ENCODE measurements around the gene DEDD.

The DEDD gene

GRCh38 chr1:161130266-161130665 lies 2.2 kb downstream of the DEDD start:
- no peak for DNase-seq (ENCODE audit: low read depth in 2 of 2)
- TF ChIP-seq, protein P1, sequence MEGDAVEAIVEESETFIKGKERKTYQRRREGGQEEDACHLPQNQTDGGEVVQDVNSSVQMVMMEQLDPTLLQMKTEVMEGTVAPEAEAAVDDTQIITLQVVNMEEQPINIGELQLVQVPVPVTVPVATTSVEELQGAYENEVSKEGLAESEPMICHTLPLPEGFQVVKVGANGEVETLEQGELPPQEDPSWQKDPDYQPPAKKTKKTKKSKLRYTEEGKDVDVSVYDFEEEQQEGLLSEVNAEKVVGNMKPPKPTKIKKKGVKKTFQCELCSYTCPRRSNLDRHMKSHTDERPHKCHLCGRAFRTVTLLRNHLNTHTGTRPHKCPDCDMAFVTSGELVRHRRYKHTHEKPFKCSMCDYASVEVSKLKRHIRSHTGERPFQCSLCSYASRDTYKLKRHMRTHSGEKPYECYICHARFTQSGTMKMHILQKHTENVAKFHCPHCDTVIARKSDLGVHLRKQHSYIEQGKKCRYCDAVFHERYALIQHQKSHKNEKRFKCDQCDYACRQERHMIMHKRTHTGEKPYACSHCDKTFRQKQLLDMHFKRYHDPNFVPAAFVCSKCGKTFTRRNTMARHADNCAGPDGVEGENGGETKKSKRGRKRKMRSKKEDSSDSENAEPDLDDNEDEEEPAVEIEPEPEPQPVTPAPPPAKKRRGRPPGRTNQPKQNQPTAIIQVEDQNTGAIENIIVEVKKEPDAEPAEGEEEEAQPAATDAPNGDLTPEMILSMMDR (IDR thresholded peaks at IDR 0.05; ENCODE audit: low read depth, low read length) = no peak
- H3K4me3 ChIP-seq (replicated peaks in 1 of 2; ENCODE audit: low read depth in 2 of 2, low read length in 2 of 2) = no peak overlapping the region

DNA sequence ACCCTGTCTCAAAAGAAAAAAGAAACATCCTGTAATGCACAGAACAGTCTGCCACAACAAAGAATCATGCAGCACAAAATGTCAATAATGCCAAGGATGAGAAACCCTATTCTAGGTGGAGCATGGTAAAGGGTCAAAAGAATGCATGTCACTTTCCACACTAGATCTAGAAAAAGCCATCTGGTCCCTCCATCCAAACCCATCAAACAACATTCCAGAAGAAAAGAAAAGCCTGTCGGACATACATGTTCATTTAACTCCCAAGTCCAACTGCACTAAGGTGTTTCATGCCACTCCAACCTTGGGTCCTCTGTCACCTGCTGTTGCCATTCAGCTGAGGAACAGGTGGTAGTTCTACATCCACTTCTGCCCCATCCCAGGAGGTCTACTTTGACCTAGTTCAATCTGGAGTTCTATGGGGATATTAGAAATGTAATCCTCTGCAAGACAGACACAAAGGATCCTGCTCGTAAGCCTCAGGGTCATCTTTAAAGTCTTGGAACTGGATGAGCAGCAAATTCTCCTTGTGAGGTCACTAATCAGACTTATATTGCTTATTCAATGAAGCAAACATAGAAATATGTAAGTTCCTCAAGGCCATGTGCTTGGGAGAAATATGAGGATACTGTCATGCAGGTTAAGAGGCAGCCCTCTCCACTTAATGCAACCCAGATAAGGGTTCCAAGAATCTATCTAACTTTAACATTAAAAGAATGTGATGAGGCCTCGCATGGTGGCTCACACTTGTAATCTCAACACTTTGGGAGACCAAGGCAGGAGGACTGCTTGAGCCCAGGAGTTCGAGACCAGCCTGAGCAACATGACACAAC lies 3.7 kb downstream of the DEDD start:
- TF ChIP-seq, protein P1 (IDR thresholded peaks at IDR 0.05; ENCODE audit: low read depth, low read length) = no peak
- no peak for DNase-seq (ENCODE audit: low read depth in 2 of 2)
- no peak overlapping the region for H3K4me3 ChIP-seq (replicated peaks in 1 of 2; ENCODE audit: low read depth in 2 of 2, low read length in 2 of 2)

DNA sequence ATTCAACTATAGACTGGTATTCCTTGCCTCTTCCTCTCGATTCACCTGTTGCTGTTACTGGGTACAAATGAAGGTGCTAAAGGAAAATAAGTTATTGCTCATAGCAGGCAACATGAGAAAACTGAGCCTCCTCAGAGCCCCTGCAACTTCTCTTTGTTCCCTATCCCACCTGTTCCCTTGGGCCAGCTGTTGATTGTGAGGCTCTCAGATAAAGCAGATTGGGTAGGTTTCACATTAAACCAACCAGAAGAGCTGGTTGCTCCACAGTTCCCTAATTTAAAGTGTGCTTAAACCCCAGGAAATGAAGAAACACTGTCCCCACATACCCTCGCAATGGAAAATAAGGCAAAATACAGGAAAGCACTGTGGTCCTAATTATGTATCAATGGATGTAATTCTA lies 4.8 kb downstream of the DEDD start:
- no peak for DNase-seq (ENCODE audit: low read depth in 2 of 2)
- no peak overlapping the region for H3K4me3 ChIP-seq (replicated peaks in 1 of 2; ENCODE audit: low read depth in 2 of 2, low read length in 2 of 2)
- TF ChIP-seq, protein P1 (IDR thresholded peaks at IDR 0.05; ENCODE audit: low read depth, low read length) = no peak

DNA sequence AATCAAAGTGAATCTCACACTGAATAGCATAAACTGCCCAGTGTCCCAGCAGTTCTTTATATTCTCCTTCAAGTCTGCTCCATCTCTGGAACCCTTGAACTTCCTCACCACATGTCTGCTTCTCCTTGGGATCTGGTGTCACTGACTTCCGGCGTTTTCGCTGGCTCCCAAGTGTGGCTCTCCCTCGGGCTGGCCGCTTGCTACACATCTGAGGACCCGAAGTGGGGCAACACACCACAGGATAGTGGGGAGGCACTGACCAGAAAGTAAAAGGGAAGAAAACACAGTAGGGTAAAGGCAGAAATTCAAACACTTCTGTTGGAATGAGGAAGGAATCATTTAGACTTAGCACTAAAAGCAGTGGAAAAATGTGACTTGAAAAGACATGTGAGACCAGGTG lies 9.5 kb downstream of the DEDD start:
- TF ChIP-seq, protein P1 (IDR thresholded peaks at IDR 0.05; ENCODE audit: low read depth, low read length) = no peak
- no peak for DNase-seq (ENCODE audit: low read depth in 2 of 2)

DNA sequence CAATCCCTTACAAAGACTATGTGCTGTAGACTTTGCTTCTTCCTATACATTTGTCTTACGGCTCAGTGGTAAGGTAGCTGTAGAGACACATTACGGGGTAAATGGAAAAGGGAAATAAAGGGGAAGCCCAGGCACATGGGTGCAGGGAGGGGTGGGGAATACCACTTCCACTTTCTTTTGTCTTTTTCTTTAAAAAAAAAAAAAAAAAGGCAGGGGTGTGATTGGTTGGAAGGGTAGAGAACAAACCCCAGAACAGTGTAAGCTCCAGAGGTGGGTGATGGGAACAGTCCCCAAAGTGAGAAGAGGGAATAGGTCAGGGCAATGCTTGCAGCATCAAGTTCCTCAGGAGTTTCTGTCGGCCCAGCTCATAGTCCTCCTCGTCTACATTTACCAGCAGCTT lies 10.6 kb downstream of the DEDD start:
- TF ChIP-seq, protein P1 (IDR thresholded peaks at IDR 0.05; ENCODE audit: low read depth, low read length) = no peak
- H3K4me3 ChIP-seq (replicated peaks in 1 of 2; ENCODE audit: low read depth in 2 of 2, low read length in 2 of 2) = no peak overlapping the region
- no peak for DNase-seq (ENCODE audit: low read depth in 2 of 2)

More for the DNA sequence above, 9.5 kb downstream of the DEDD start:
- no peak overlapping the region for H3K4me3 ChIP-seq (replicated peaks in 1 of 2; ENCODE audit: low read depth in 2 of 2, low read length in 2 of 2)

DNA sequence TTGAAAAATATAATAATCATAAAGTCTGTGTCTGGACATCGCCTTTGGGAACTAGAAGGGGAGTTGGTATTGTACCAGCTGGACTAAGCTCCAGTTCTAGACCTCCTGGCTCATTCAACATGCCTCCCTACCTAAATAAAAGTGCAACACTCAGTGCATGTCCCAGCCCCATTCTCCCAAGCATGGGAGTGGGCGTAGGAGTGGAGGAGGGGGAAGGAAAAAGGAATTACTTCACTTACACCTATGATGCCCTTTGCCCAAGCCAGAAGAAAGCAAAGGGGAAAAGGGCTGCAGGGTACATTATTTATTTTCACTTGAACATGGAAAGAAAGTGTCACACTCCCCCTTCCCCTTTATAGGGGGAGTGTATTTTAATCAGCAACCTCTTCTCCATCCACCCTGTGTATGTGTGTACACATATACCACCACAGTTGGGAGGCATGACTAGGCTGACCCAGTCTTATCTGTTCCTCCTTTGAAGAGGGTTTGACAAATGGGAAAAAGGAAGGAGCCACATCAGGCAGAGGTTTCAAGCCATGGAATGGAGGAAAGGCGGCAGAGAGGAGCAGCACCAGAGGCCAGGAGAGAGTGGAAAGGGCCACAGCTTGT lies 11.3 kb downstream of the DEDD start:
- DNase-seq (ENCODE audit: low read depth in 2 of 2) = no peak
- TF ChIP-seq, protein P1 (IDR thresholded peaks at IDR 0.05; ENCODE audit: low read depth, low read length) = no peak
- H3K4me3 ChIP-seq (replicated peaks in 1 of 2; ENCODE audit: low read depth in 2 of 2, low read length in 2 of 2) = no peak overlapping the region

All from cardiac fibroblast (primary cell).